ENCODE measurements around the gene TBC1D2B.

GRCh38 chr15:77998592-77998991 lies 78.9 kb downstream of the TBC1D2B start:
- no peak for TF ChIP-seq CTCF (IDR thresholded peaks at IDR 0.05; ENCODE audit: extremely low read depth in 1 of 2, insufficient read depth in 1 of 2, low read depth in 1 of 2, low read length in 2 of 2)
- TF ChIP-seq POLR2AphosphoS5 (IDR thresholded peaks at IDR 0.05; ENCODE audit: insufficient read depth, low read depth, low read length) = no peak
- TF ChIP-seq EZH2 (IDR thresholded peaks at IDR 0.05; ENCODE audit: borderline replicate concordance, low read depth, low read length, severe bottlenecking) = no peak
- TF ChIP-seq POLR2A (IDR thresholded peaks at IDR 0.05; ENCODE audit: low read depth, low read length) = no peak
- TF ChIP-seq MAX (IDR thresholded peaks at IDR 0.05; ENCODE audit: insufficient read depth, insufficient read length) = no peak
- TF ChIP-seq FOS (IDR thresholded peaks at IDR 0.05; ENCODE audit: borderline replicate concordance, insufficient read depth, low read length) = no peak
- no peak for TF ChIP-seq MYC (IDR thresholded peaks at IDR 0.05; ENCODE audit: low read depth, low read length)
- TF ChIP-seq JUN (IDR thresholded peaks at IDR 0.05; ENCODE audit: borderline replicate concordance, insufficient read depth, insufficient read length, low read depth) = no peak

Data from endothelial cell of umbilical vein (primary cell).